ENCODE measurements around the gene EMILIN3.

EMILIN3 gene

DNA sequence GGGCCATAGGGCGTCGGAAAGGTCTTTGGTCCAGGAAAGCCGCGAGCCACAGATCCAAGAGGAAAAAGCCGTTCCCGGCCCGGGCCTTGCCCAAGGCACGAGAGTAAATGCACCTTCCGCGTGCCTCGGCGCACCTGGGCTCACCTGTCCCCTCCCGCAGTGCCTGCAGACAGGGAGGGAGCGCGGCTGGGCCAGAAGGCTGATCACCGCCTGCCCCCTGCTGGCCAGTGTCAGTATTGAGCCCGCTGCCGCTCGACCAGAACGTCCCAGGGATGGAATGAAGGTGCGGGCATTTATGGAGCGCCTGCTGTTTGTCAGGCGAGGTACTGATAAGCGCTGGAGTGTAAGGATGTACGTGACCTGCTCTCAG, 26.7 kb downstream of the EMILIN3 start:
- ATAC-seq (replicated peaks) = peak; percentile 91
- H3K9me3 Mint-ChIP-seq = no peaks in the 10 kb centered on the region
- DNase-seq = peak; percentile 75
- H3K36me3 Mint-ChIP-seq = no peaks in the 10 kb centered on the region
- H3K27me3 Mint-ChIP-seq = peaks cover 16 to 34% of the 10 kb centered on the region in 2 donors
- H3K27ac Mint-ChIP-seq = no peak overlapping the region
- H3K4me3 Mint-ChIP-seq = peak overlapping the region; percentile 84 to 85
- peaks cover 10 to 12% of the 10 kb centered on the region in 2 donors for H3K4me1 Mint-ChIP-seq

DNA sequence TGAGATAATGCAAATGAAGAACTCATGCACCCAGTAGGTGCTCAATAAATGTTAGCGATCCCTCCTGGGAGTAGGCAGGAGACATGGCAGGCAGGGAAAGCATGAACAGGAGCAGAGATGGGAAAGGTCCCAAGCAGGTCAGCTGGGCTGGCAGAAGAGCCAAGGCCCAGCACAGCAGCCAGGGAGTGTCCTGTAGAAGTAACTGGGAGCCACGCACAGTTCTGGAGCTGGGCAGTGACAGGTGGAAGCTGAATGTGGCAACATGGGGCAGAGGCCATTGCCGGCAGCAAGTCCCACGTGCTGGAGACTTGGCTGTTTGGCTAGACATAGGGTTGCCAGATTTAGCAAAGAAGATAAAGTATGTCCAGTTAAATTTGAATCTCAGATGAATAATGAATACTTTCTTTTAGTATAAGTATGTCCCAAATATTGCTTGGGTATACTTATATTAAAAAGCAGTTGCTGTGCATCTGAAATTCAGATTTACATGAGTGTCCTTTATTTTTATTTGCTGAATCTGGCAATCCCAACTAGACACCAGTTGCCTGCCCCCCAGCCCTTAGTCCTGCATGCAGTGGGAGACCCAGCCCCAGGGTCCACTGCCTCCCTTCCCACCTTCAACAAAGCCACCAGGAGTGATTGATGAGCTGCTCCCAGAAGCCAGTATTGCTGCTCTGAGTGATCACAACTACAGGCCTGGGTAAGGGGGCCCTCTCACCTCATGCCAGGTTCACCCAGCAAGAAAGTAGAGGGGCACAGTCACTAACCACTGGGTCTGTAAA, 29.7 kb downstream of the EMILIN3 start:
- DNase-seq (no peak), ATAC-seq (replicated peaks) (no peak)
- Mint-ChIP-seq H3K36me3 (no peaks in the 10 kb centered on the region), H3K27ac (no peak overlapping the region), H3K4me1 (peaks cover 10 to 12% of the 10 kb centered on the region in 2 donors), H3K4me3 (no peak overlapping the region), H3K27me3 (peaks cover 16 to 34% of the 10 kb centered on the region in 2 donors), H3K9me3 (no peaks in the 10 kb centered on the region)

- Mint-ChIP-seq H3K36me3 (no peaks in the 10 kb centered on the region), H3K27ac (peak overlapping the region; percentile 51), H3K27me3 (peaks cover 16 to 34% of the 10 kb centered on the region in 2 donors), H3K9me3 (no peaks in the 10 kb centered on the region), H3K4me1 (peaks cover 10 to 12% of the 10 kb centered on the region in 2 donors), H3K4me3 (no peak overlapping the region)
- DNase-seq (no peak), ATAC-seq (replicated peaks) (no peak)
These were observed 31.0 kb downstream of the EMILIN3 start for GRCh38 chr20:41335591-41335990.

DNA sequence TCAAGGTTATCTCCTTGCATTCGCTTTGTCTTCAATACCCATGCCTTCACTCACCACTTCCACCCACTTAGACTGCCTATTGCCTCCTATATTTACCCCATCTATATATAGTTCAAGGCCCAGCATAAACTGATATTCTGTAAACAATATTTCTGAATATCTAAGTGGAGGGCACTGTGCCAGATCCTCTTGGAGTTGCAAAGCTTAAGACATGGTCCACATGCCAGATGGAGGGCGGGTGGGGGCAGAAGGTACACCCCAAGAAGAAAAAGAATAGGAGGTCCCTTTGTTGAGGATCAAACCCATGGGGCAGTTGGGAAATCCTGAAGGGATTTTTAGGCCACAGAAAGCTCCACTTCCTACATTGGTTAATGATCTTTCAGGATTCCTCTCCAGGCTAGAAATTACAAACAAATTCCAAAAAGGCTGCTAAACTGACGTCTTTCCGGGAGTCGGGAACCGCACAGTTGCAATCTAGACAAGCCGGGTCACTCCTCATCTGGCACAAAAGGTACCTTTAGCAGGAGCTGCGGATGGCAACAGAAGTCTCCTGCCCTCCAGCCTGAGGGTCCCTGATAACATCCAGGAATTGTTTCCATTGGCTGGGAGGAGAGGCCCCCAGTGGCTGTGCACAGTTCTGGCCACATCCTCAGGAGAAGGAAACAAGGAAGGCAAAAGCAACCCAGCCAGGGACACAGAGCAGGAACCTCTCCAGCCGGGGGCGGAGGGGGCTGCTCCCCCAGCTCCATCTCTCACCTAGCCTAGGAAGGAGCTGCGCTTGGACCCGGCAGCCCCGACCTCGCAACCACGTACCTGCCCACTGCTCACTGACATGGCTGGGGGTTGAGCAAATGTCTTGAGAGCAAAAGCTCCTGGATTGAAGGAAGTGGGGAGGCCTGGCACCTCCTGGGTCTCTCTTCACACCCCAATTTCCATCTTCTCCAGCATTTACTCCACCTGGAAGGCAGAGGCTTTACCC, 31.9 kb downstream of the EMILIN3 start:
- H3K4me3 Mint-ChIP-seq = no peak overlapping the region
- H3K27ac Mint-ChIP-seq = peak overlapping the region; percentile 51
- H3K36me3 Mint-ChIP-seq = no peaks in the 10 kb centered on the region
- no peaks in the 10 kb centered on the region for H3K9me3 Mint-ChIP-seq
- H3K27me3 Mint-ChIP-seq = peaks cover 15 to 26% of the 10 kb centered on the region in 2 donors
- H3K4me1 Mint-ChIP-seq = peaks cover 8 to 12% of the 10 kb centered on the region in 2 donors
- DNase-seq = no peak
- ATAC-seq (replicated peaks) = no peak

GRCh38 chr20:41334036-41334435, 32.6 kb downstream of the EMILIN3 start:
- Mint-ChIP-seq H3K4me1 (peaks cover 11 to 15% of the 10 kb centered on the region in 2 donors), H3K9me3 (no peaks in the 10 kb centered on the region), H3K27ac (no peak overlapping the region), H3K4me3 (no peak overlapping the region), H3K27me3 (peaks cover 10 to 21% of the 10 kb centered on the region in 2 donors), H3K36me3 (no peaks in the 10 kb centered on the region)
- DNase-seq (no peak), ATAC-seq (replicated peaks) (no peak)

DNA sequence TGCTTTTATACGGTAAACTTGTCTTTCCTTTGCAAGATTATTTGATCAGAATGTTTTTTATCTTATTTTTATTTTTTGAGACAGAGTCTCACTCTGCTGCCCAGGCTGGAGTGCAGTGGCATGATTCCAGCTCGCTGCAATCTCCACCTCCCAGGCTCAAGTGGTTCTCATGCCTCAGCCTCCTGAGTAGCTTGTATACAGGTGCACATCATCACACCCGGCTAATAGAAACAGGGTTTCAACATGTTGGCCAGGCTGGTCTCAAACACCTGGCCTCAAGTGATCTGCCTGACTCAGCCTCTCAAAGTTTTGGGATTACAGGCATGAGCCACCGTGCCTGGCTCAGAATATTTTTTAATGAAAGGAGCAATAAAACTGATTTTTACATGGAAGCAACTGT, 34.9 kb downstream of the EMILIN3 start:
- Mint-ChIP-seq H3K27me3 (peaks cover 6 to 13% of the 10 kb centered on the region in 2 donors), H3K27ac (no peak overlapping the region), H3K4me1 (peaks cover 17 to 20% of the 10 kb centered on the region in 2 donors), H3K9me3 (no peaks in the 10 kb centered on the region), H3K4me3 (no peak overlapping the region), H3K36me3 (no peaks in the 10 kb centered on the region)
- DNase-seq (no peak), ATAC-seq (replicated peaks) (no peak)

DNA sequence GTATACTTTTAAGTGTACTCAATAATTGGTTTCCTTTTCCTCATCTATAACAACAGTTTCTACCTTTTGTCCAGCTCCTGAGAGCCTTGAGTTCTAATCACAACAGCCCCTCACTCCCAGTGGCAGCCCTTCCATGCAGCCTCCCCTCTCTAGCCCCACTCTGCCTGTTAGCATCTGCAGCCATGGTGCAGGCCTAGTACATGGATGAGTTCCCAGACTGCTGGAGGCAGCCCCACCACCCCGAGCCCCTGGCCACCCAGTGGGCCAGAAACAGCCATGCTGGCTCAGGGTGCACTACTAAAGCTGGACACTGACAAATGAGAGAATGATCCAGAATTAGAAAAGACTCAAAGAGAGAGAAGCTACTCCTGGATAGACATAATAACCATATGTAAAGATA, 35.7 kb downstream of the EMILIN3 start:
- H3K4me1 Mint-ChIP-seq = peaks cover 17 to 20% of the 10 kb centered on the region in 2 donors
- no peaks in the 10 kb centered on the region for H3K9me3 Mint-ChIP-seq
- no peak overlapping the region for H3K4me3 Mint-ChIP-seq
- ATAC-seq (replicated peaks) = no peak
- no peaks in the 10 kb centered on the region for H3K36me3 Mint-ChIP-seq
- no peak overlapping the region for H3K27ac Mint-ChIP-seq
- no peak for DNase-seq
- peaks cover 6 to 9% of the 10 kb centered on the region in 2 donors for H3K27me3 Mint-ChIP-seq

DNA sequence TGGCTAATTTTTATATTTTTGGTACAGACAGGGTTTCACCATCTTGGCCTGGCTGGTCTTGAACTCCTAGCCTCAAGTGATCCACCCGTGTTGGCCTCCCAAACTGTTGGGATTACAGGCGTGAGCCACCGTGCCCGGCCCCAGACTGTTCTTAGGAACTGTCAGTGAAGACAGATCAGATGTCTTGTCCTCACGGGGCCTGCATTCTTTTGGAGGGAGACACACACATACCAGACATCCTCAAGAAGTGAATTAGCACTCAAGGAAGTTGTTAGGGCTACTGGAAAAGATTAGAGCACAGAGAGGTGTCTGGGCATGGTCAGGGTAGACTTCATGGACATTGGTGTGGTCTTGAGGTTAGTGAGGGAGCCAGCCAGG, 36.3 kb downstream of the EMILIN3 start:
- no peaks in the 10 kb centered on the region for H3K36me3 Mint-ChIP-seq
- H3K27ac Mint-ChIP-seq = no peak overlapping the region

DNA sequence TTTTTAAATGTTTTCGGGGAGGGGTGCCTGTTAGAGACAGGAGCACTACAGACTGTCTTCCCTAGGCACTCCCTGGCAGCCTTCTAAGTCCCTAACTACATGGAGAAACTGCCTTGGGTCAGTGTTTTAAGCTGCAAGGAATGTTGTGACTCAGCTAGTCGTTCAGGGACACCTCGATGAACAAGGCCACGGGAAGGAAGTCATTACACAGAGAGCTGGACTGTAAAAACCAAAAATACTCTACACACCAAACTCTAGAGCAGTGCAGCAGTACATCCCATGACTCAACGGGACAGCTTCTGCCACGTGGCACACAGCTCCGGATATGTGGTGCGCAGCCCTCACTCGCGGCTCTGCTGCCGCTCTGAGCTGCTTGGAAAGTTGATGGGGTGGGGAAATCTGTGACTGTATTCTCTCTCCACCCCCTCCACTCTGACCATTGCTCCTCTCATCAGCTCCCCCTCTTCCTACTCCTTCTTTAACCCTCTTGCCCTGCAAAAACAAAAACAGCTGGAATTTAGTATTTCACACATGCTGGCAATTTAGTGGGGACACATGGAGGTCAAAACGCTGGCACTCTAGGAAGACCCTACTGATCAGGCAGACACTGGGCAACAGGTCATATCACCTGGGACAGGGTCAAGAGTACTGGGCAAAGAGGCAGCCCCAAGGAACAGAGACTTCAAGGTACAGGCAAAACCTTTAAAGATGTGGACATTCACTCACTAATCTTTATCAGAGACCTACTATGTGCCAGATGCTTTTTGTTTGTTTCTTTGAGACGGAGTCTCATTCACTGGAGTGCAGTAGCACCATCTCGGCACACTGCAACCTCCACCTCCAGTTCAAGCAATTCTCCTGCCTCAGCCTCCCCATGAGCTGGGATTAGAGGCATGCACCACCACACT, 36.9 kb downstream of the EMILIN3 start:
- peak; percentile 34 for DNase-seq
- Mint-ChIP-seq H3K4me1 (peaks cover 17 to 20% of the 10 kb centered on the region in 2 donors), H3K27me3 (no peaks in the 10 kb centered on the region), H3K36me3 (no peaks in the 10 kb centered on the region), H3K27ac (peak overlapping the region; percentile 66), H3K4me3 (peak overlapping the region; percentile 30), H3K9me3 (no peaks in the 10 kb centered on the region)
- peak; percentile 99 for ATAC-seq (replicated peaks)

More for the DNA sequence above, 36.3 kb downstream of the EMILIN3 start:
- Mint-ChIP-seq H3K4me1 (peaks cover 17 to 20% of the 10 kb centered on the region in 2 donors), H3K9me3 (no peaks in the 10 kb centered on the region), H3K27me3 (peaks cover 2 to 3% of the 10 kb centered on the region in 2 donors), H3K4me3 (no peak overlapping the region)
- ATAC-seq (replicated peaks) (no peak), DNase-seq (no peak)

GRCh38 chr20:41327178-41327577, 39.4 kb downstream of the EMILIN3 start:
- no peak for ATAC-seq (replicated peaks)
- DNase-seq = no peak
- Mint-ChIP-seq H3K4me3 (no peak overlapping the region), H3K27ac (no peak overlapping the region), H3K36me3 (no peaks in the 10 kb centered on the region), H3K27me3 (no peaks in the 10 kb centered on the region), H3K4me1 (peaks cover 17 to 20% of the 10 kb centered on the region in 2 donors), H3K9me3 (no peaks in the 10 kb centered on the region)

DNA sequence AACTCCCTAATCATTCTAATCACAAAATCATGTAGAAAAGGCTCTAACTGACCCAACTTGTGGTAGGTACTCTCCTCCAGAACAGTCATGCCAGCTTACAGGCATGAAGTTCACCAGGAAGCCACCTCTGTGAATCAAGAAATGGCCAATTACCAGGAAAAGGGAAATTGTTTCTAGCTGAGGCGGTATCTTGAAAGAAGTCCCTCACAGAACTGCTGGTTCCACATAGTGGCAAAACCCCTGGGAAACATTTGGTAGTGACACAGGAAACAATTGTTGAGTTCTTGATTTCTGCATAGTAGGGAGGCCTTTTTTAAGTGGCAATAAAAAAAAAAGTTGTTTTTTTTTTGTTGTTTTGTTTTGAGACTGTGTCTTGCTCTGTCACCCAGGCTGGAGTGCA, 45.6 kb downstream of the EMILIN3 start:
- peaks cover 16 to 20% of the 10 kb centered on the region in 2 donors for H3K4me1 Mint-ChIP-seq
- H3K27ac Mint-ChIP-seq = peak overlapping the region; percentile 62
- ATAC-seq (replicated peaks) (no peak), DNase-seq (no peak)
- no peak overlapping the region for H3K4me3 Mint-ChIP-seq
- peaks cover 0 to 7% of the 10 kb centered on the region in 2 donors for H3K36me3 Mint-ChIP-seq
- H3K27me3 Mint-ChIP-seq = no peaks in the 10 kb centered on the region
- no peaks in the 10 kb centered on the region for H3K9me3 Mint-ChIP-seq

GRCh38 chr20:41320441-41320840, 46.2 kb downstream of the EMILIN3 start:
- peaks cover 19 to 25% of the 10 kb centered on the region in 2 donors for H3K4me1 Mint-ChIP-seq
- no peak for ATAC-seq (replicated peaks)
- no peaks in the 10 kb centered on the region for H3K9me3 Mint-ChIP-seq
- DNase-seq = no peak
- H3K4me3 Mint-ChIP-seq = no peak overlapping the region
- H3K27me3 Mint-ChIP-seq = no peaks in the 10 kb centered on the region
- peaks cover 0 to 7% of the 10 kb centered on the region in 2 donors for H3K36me3 Mint-ChIP-seq
- H3K27ac Mint-ChIP-seq = no peak overlapping the region

DNA sequence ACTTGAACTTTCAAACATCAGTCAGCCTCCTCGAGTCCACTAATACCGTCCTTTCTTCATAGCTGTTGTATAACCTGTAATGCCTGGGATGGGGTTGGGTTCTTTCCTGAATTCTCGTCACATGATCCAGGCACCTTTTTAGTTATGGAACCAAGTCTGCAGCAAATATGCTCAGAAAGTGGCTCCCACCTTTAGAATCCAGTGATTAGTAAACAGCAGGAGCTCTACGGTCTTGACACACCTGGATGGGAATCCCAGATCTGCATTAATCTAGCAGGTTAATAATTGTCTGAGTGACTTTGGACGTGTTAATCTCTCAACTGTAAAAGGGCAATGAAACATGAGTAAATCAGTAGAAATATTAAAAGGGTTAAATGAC, 48.4 kb downstream of the EMILIN3 start:
- Mint-ChIP-seq H3K4me1 (peaks cover 26 to 35% of the 10 kb centered on the region in 2 donors), H3K9me3 (no peaks in the 10 kb centered on the region), H3K27ac (no peak overlapping the region), H3K27me3 (no peaks in the 10 kb centered on the region), H3K36me3 (peaks cover 3 to 14% of the 10 kb centered on the region in 2 donors), H3K4me3 (peak overlapping the region; percentile 33 to 67)
- DNase-seq = no peak
- ATAC-seq (replicated peaks) = no peak

Measured in stimulated activated naive B cell treated with anti-CD40 and anti-IgM and Interleukin-4, amounts not matched to agents 10 μg/mL and 1 μg/mL and 100 μg/mL, for 72 hours (primary cell).